Vagina (tissue), 2 donors: Measurements from ENCODE around the gene YWHAB. TPM values are rescaled to one million over a fixed set of nuclear protein-coding genes. Genes with fewer than 3 reads are reported as not detected.

Experiments used
- DNase-seq, 2 donors: peaks; one replicate each; pipeline ENCODE4 v3.0.0-alpha.2; 2017; ENCODE audit errors: extremely low spot score in 2 of 2
- H3K27ac ChIP-seq: fragments of 200-600 bp; sonication (generic); one replicate; pipeline ENCODE4 v1.5.1; 2019
- H3K27me3 ChIP-seq: fragments of 200-600 bp; sonication (generic); one replicate; pipeline ENCODE4 v1.5.1; 2019
- H3K36me3 ChIP-seq, 2 donors: fragments of 200-600 bp; sonication (generic); one replicate each; pipeline ENCODE4 v1.5.1; 2017 to 2019
- H3K4me1 ChIP-seq: fragments of 200-600 bp; sonication (generic); one replicate; pipeline ENCODE4 v1.5.1; 2019
- H3K4me3 ChIP-seq, 2 donors: fragments of 200-600 bp; sonication (generic); 1 replicate in 1 of 2; 2 replicates in 1 of 2; pipeline ENCODE4 v1.5.1; 2016 to 2019
- H3K9me3 ChIP-seq: fragments of 200-600 bp; sonication (generic); one replicate; pipeline ENCODE4 v1.5.1; 2019
- CTCF ChIP-seq, 3 experiments: fragments of 450-650 bp in 2 of 3; fragments of 200-600 bp in 1 of 3; sonication (generic) in 1 of 3; IDR thresholded peaks; one replicate each; pipeline ENCODE4 v1.5.1; 2017 to 2019; ENCODE audit warnings: antibody characterized with exemption in 3 of 3, mild to moderate bottlenecking in 2 of 3, moderate library complexity in 2 of 3
- POLR2A ChIP-seq, 2 donors: fragments of 450-650 bp; IDR thresholded peaks; one replicate each; pipeline ENCODE4 v1.6.1; 2017; ENCODE audit warnings: antibody characterized with exemption in 2 of 2, mild to moderate bottlenecking in 2 of 2, moderate library complexity in 2 of 2
- POLR2AphosphoS5 ChIP-seq, 2 donors: sonication (generic); formaldehyde crosslinking; IDR thresholded peaks; one replicate each; pipeline ENCODE4 v1.9.0; 2017; ENCODE audit warnings: antibody characterized with exemption in 2 of 2, mild to moderate bottlenecking in 2 of 2, low read depth in 1 of 2; ENCODE audit not compliant: insufficient read depth in 1 of 2
- intact Hi-C: fragments of 100-400 bp; cut with DNase I; formaldehyde crosslinking; loops from one replicate; pipeline ENCODE4 v1.15.1; 2023
- total RNA-seq: library from RNA; depleted of rRNA; stranded (reverse); fragments of >200 nt; gene quantifications from one replicate; pipeline ENCODE4 v1.2.3, GENCODE V29; 2016

The YWHAB gene
- total RNA-seq, 1 donor from 2014 or later: 87.4 TPM

DNA sequence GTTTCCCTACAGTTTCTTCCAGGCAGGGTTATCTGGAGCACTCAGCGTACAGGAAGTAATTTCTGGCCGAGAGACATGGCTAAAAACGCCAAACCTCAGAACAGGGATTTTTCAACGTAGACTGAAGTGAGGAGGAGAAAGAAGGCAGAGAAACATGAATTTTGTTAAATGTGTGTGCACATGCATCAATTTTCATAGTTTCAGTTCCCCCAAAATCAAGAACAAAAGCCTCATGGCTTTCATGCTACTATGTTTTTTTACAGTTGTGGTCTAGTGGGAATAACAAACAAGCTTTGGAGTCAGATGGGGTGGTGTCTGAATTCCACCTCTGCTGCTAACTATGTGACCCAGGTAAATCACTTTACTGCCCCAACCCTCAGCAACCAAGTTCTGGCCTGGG lies 69.8 kb downstream of the YWHAB start:
- intact Hi-C loops: no loop called here
- no peak for TF ChIP-seq CTCF (IDR thresholded peaks at IDR 0.05)
- TF ChIP-seq POLR2A (IDR thresholded peaks at IDR 0.05): no peak
- TF ChIP-seq POLR2AphosphoS5 (IDR thresholded peaks at IDR 0.05; ENCODE audit: insufficient read depth in 1 of 2, low read depth in 1 of 2): no peak
- DNase-seq: no peak
- peaks cover 0 to 38% of the 10 kb centered on the region in 2 donors for H3K36me3 ChIP-seq
- H3K9me3 ChIP-seq: no peaks in the 10 kb centered on the region
- H3K27me3 ChIP-seq: no peaks in the 10 kb centered on the region
- no peak overlapping the region for H3K27ac ChIP-seq
- H3K4me1 ChIP-seq: peaks cover 11% of the 10 kb centered on the region
- H3K4me3 ChIP-seq: no peak overlapping the region

DNA sequence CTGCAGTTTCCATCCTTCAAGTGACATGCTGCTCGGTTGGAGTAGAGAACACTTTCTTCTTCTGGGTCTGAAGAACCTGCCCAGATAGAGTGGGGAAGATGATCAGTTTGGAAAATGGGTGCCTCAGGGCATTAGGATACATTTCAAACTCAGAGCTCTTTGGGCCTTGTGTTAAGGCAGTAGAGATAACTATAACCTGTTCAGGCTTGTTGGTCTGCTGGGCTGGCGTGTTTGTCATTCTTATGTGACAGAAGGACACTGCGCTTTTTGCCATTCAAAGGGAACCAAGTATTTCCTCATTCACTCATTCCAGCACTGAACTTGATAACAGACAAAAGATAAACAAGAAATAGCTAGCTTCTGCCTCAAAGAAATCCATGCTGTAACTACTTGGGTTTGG lies 70.9 kb downstream of the YWHAB start:
- peaks cover 17% of the 10 kb centered on the region for H3K4me1 ChIP-seq
- no peak overlapping the region for H3K4me3 ChIP-seq
- no peaks in the 10 kb centered on the region for H3K9me3 ChIP-seq
- TF ChIP-seq POLR2AphosphoS5 (IDR thresholded peaks at IDR 0.05; ENCODE audit: insufficient read depth in 1 of 2, low read depth in 1 of 2) (no peak), POLR2A (IDR thresholded peaks at IDR 0.05) (no peak), CTCF (IDR thresholded peaks at IDR 0.05) (no peak)
- intact Hi-C loops: no loop called here
- H3K36me3 ChIP-seq: peaks cover 0 to 26% of the 10 kb centered on the region in 2 donors
- no peak for DNase-seq
- H3K27me3 ChIP-seq: no peaks in the 10 kb centered on the region
- H3K27ac ChIP-seq: no peak overlapping the region

Other genes starting within 250 kb of the YWHAB start
- 25.3 TPM for gene ADA, start 234.0 kb upstream of the YWHAB start, total RNA-seq
- 134 TPM for gene CCN5, start 170.3 kb upstream of the YWHAB start, total RNA-seq
- gene KCNK15, start 139.8 kb upstream of the YWHAB start, total RNA-seq: 1.5 TPM
- 6.4 TPM for gene RIMS4, start 75.2 kb upstream of the YWHAB start, total RNA-seq
- gene PABPC1L, start 24.4 kb downstream of the YWHAB start, total RNA-seq: 19.6 TPM
- gene TOMM34, start 74.7 kb downstream of the YWHAB start, total RNA-seq: 16.2 TPM
- gene STK4, start 80.8 kb downstream of the YWHAB start, total RNA-seq: 25.8 TPM
- not detected for gene KCNS1, start 215.4 kb downstream of the YWHAB start, total RNA-seq
- gene WFDC5, start 229.5 kb downstream of the YWHAB start, total RNA-seq: 6.1 TPM
- 4.4 TPM for gene WFDC12, start 238.8 kb downstream of the YWHAB start, total RNA-seq